Gastroesophageal sphincter (tissue), 4 donors: ENCODE results near the gene BMP4. TPM values are rescaled to one million over a fixed set of nuclear protein-coding genes. Genes with fewer than 3 reads are reported as not detected.

Experiments
- ATAC-seq: fragments of 150-250 bp; one replicate; pipeline ENCODE4 v1.9.1; 2016; ENCODE audit warnings: mild to moderate bottlenecking, moderate library complexity
- H3K27ac ChIP-seq, 4 donors: fragments of 200-600 bp; sonication (generic) in 3 of 4; 1 replicate in 3 of 4; 2 replicates in 1 of 4; pipeline ENCODE4 v1.5.1; 2016 to 2019
- H3K27me3 ChIP-seq: fragments of 200-600 bp; sonication (generic); one replicate; pipeline ENCODE4 v1.5.1; 2019
- H3K36me3 ChIP-seq, 2 donors: fragments of 200-600 bp; sonication (generic); one replicate each; pipeline ENCODE4 v1.5.1; 2019; ENCODE audit warnings: control low read depth in 1 of 2
- H3K4me1 ChIP-seq, 3 donors: fragments of 200-600 bp; sonication (generic); 1 replicate in 2 of 3; 2 replicates in 1 of 3; pipeline ENCODE4 v1.5.1; 2016 to 2019; ENCODE audit warnings: control low read depth in 2 of 3
- H3K4me3 ChIP-seq, 2 donors: fragments of 200-600 bp; sonication (generic); one replicate each; pipeline ENCODE4 v1.5.1; 2019; ENCODE audit warnings: mild to moderate bottlenecking in 1 of 2, moderate library complexity in 1 of 2
- H3K9me3 ChIP-seq, 3 donors: fragments of 200-600 bp; sonication (generic); one replicate each; pipeline ENCODE4 v1.5.1; 2017 to 2019; ENCODE audit warnings: control low read depth in 2 of 3
- CTCF ChIP-seq, 4 experiments: fragments of 200-600 bp in 2 of 4; fragments of 450-650 bp in 2 of 4; sonication (generic) in 1 of 4; IDR thresholded peaks; one replicate each; pipeline ENCODE4 v1.5.1; 2017 to 2019; ENCODE audit warnings: antibody characterized with exemption in 4 of 4, mild to moderate bottlenecking in 2 of 4, moderate library complexity in 2 of 4
- EP300 ChIP-seq: sonication (generic); formaldehyde crosslinking; IDR thresholded peaks from one replicate; pipeline ENCODE4 v1.6.1; 2017; ENCODE audit warnings: antibody characterized with exemption, mild to moderate bottlenecking
- POLR2A ChIP-seq, 2 donors: fragments of 450-650 bp; IDR thresholded peaks; one replicate each; pipeline ENCODE4 v1.6.1; 2017; ENCODE audit warnings: antibody characterized with exemption in 2 of 2, mild to moderate bottlenecking in 2 of 2, moderate library complexity in 1 of 2
- POLR2AphosphoS5 ChIP-seq: sonication (generic); formaldehyde crosslinking; IDR thresholded peaks from one replicate; pipeline ENCODE4 v1.6.1; 2017; ENCODE audit warnings: antibody characterized with exemption
- WGBS, 2 donors: methylation state at CpG; one replicate each; pipeline ENCODE4 v1.1.5; 2018; ENCODE audit warnings: low coverage in 1 of 2; 5-methylcytosine and 5-hydroxymethylcytosine counted together
- total RNA-seq, 4 donors: library from RNA; depleted of rRNA; stranded (reverse); fragments of >200 nt; gene quantifications; one replicate each; pipeline ENCODE4 v1.1.0, GENCODE V29; 2016

Gene BMP4
- total RNA-seq, 4 donors from 2014 or later: 11.3 to 81.2 (median 26.6) TPM

- ATAC-seq: no peak
- TF ChIP-seq POLR2A (IDR thresholded peaks at IDR 0.05) (no peak), EP300 (no peak), CTCF (IDR thresholded peaks at IDR 0.05) (no peak), POLR2AphosphoS5 (no peak)
- Histone ChIP-seq H3K36me3 (no peaks in the 10 kb centered on the region), H3K4me3 (no peak overlapping the region), H3K27ac (no peak overlapping the region), H3K9me3 (no peaks in the 10 kb centered on the region), H3K27me3 (no peaks in the 10 kb centered on the region), H3K4me1 (no peaks in the 10 kb centered on the region)
- 83 to 86% methylated on average over 6 to 7 of the region's 7 CpGs for WGBS, 2 donors
Observed at GRCh38 chr14:53938136-53938837, 18.3 kb downstream of the BMP4 start.

GRCh38 chr14:53934778-53935414 is 21.7 kb downstream of the BMP4 start:
- WGBS, 2 donors: 70 to 80% methylated on average over 1 to 7 of the region's 7 CpGs
- no peak overlapping the region for H3K4me3 ChIP-seq
- TF ChIP-seq POLR2A (IDR thresholded peaks at IDR 0.05): no peak
- TF ChIP-seq EP300: no peak
- TF ChIP-seq POLR2AphosphoS5: no peak
- no peak for TF ChIP-seq CTCF (IDR thresholded peaks at IDR 0.05)
- H3K9me3 ChIP-seq: no peaks in the 10 kb centered on the region
- H3K36me3 ChIP-seq: no peaks in the 10 kb centered on the region
- ATAC-seq: no peak
- H3K27me3 ChIP-seq: no peaks in the 10 kb centered on the region
- H3K4me1 ChIP-seq: no peaks in the 10 kb centered on the region
- no peak overlapping the region for H3K27ac ChIP-seq

GRCh38 chr14:53932966-53933365 is 23.7 kb downstream of the BMP4 start:
- no peaks in the 10 kb centered on the region for H3K27me3 ChIP-seq
- no peaks in the 10 kb centered on the region for H3K4me1 ChIP-seq
- no peaks in the 10 kb centered on the region for H3K9me3 ChIP-seq
- no peak overlapping the region for H3K4me3 ChIP-seq
- no peak for TF ChIP-seq POLR2A (IDR thresholded peaks at IDR 0.05)
- no peak for TF ChIP-seq CTCF (IDR thresholded peaks at IDR 0.05)
- no peak for TF ChIP-seq POLR2AphosphoS5
- TF ChIP-seq EP300: no peak
- no peaks in the 10 kb centered on the region for H3K36me3 ChIP-seq
- no peak for ATAC-seq
- no peak overlapping the region for H3K27ac ChIP-seq

- Histone ChIP-seq H3K27ac (no peak overlapping the region), H3K36me3 (no peaks in the 10 kb centered on the region), H3K4me3 (no peak overlapping the region), H3K9me3 (no peaks in the 10 kb centered on the region), H3K4me1 (no peaks in the 10 kb centered on the region), H3K27me3 (no peaks in the 10 kb centered on the region)
- 39 to 83% methylated on average over 2 of the region's 2 CpGs for WGBS, 2 donors
- TF ChIP-seq CTCF (IDR thresholded peaks at IDR 0.05) (peak in 1 of 4 experiments; percentile 44), EP300 (no peak), POLR2AphosphoS5 (no peak)
- no peak for ATAC-seq
Observed at GRCh38 chr14:53929871-53930715, 26.5 kb downstream of the BMP4 start.
